HAP-1 (cell line): Measurements from ENCODE around the gene NAALADL2.
"Not testable (repeated sequence)": the region's sequence is repeated elsewhere in the genome, so short reads cannot be mapped to it uniquely, and the experiment has no call there.

Source experiments
- DNase-seq, 2 experiments: peaks; one replicate each; pipeline ENCODE4 v3.0.0-alpha.2; 2016 to 2020; ENCODE audit warnings: low spot score in 2 of 2
- H3K27me3 ChIP-seq: fragments of 250-450 bp; sonication (Bioruptor Pico); 2 replicates; pipeline ENCODE4 v1.5.1; 2020; ENCODE audit warnings: low read depth, mild to moderate bottlenecking, moderate library complexity
- H3K36me3 ChIP-seq: fragments of 250-450 bp; sonication (Bioruptor Pico); replicated peaks from 2 replicates; pipeline ENCODE4 v1.5.1; 2020; ENCODE audit warnings: mild to moderate bottlenecking
- H3K4me1 ChIP-seq: fragments of 250-450 bp; sonication (Bioruptor Pico); 2 replicates; pipeline ENCODE4 v1.5.1; 2020; ENCODE audit warnings: mild to moderate bottlenecking
- H3K4me3 ChIP-seq: fragments of 250-450 bp; sonication (Bioruptor Pico); 2 replicates; pipeline ENCODE4 v1.5.1; 2020; ENCODE audit warnings: mild to moderate bottlenecking, moderate library complexity
- H3K9me3 ChIP-seq: fragments of 250-450 bp; sonication (Bioruptor Pico); 2 replicates; pipeline ENCODE4 v1.5.1; 2020; ENCODE audit warnings: mild to moderate bottlenecking, moderate library complexity
- in situ Hi-C: fragments of 300-500 bp; cut with MboI; formaldehyde crosslinking; loops from 3 replicates; pipeline ENCODE4 v1.14.3; 2020; ENCODE audit warnings: low sequenced_read_pairs, inconsistent platforms, mixed read lengths

NAALADL2 gene

GRCh38 chr3:175082631-175083030 is 223.5 kb downstream of the NAALADL2 start:
- Histone ChIP-seq H3K27me3 (no peaks in the 10 kb centered on the region), H3K9me3 (no peaks in the 10 kb centered on the region), H3K4me3 (no peak overlapping the region), H3K4me1 (no peaks in the 10 kb centered on the region), H3K36me3 (no peaks in the 10 kb centered on the region)
- in situ Hi-C loops, result no loop called here
- no peak for DNase-seq

- not testable (repeated sequence) for H3K4me3 ChIP-seq
Observed at GRCh38 chr3:175087128-175087527, 228.0 kb downstream of the NAALADL2 start.

GRCh38 chr3:175088766-175089380 is 229.7 kb downstream of the NAALADL2 start:
- H3K4me1 ChIP-seq, result no peaks in the 10 kb centered on the region
- DNase-seq, result no peak
- H3K4me3 ChIP-seq, result no peak overlapping the region
- in situ Hi-C loops, result no loop called here
- no peaks in the 10 kb centered on the region for H3K9me3 ChIP-seq
- no peaks in the 10 kb centered on the region for H3K36me3 ChIP-seq
- H3K27me3 ChIP-seq, result no peaks in the 10 kb centered on the region

More at GRCh38 chr3:175087128-175087527, 228.0 kb downstream of the NAALADL2 start:
- H3K4me1 ChIP-seq, in situ Hi-C loops, DNase-seq, H3K27me3 ChIP-seq, H3K9me3 ChIP-seq, H3K36me3 ChIP-seq: not testable (repeated sequence)

GRCh38 chr3:175091426-175092114 is 232.4 kb downstream of the NAALADL2 start:
- Histone ChIP-seq H3K4me3 (no peak overlapping the region), H3K9me3 (no peaks in the 10 kb centered on the region), H3K27me3 (no peaks in the 10 kb centered on the region), H3K36me3 (no peaks in the 10 kb centered on the region), H3K4me1 (no peaks in the 10 kb centered on the region)
- no peak for DNase-seq
- in situ Hi-C loops, result no loop called here

- no peaks in the 10 kb centered on the region for H3K9me3 ChIP-seq
- no peak for DNase-seq
- no peaks in the 10 kb centered on the region for H3K27me3 ChIP-seq
- in situ Hi-C loops, result no loop called here
- no peak overlapping the region for H3K4me3 ChIP-seq
- H3K4me1 ChIP-seq, result no peaks in the 10 kb centered on the region
- H3K36me3 ChIP-seq, result no peaks in the 10 kb centered on the region
Observed at GRCh38 chr3:175093748-175094147, 234.6 kb downstream of the NAALADL2 start.

- no peak for DNase-seq
- H3K4me1 ChIP-seq, result no peaks in the 10 kb centered on the region
- H3K36me3 ChIP-seq, result no peaks in the 10 kb centered on the region
- H3K9me3 ChIP-seq, result no peaks in the 10 kb centered on the region
- H3K4me3 ChIP-seq, result no peak overlapping the region
- in situ Hi-C loops, result no loop called here
- H3K27me3 ChIP-seq, result no peaks in the 10 kb centered on the region
Observed at GRCh38 chr3:175094344-175094743, 235.2 kb downstream of the NAALADL2 start.

GRCh38 chr3:175098644-175099043 is 239.5 kb downstream of the NAALADL2 start:
- in situ Hi-C loops, result no loop called here
- no peaks in the 10 kb centered on the region for H3K27me3 ChIP-seq
- H3K4me3 ChIP-seq, result no peak overlapping the region
- H3K4me1 ChIP-seq, result no peaks in the 10 kb centered on the region
- H3K36me3 ChIP-seq, result no peaks in the 10 kb centered on the region
- no peak for DNase-seq
- H3K9me3 ChIP-seq, result no peaks in the 10 kb centered on the region

- H3K4me3 ChIP-seq, result no peak overlapping the region
- no peaks in the 10 kb centered on the region for H3K9me3 ChIP-seq
- no peak for DNase-seq
- H3K27me3 ChIP-seq, result no peaks in the 10 kb centered on the region
- no peaks in the 10 kb centered on the region for H3K4me1 ChIP-seq
- in situ Hi-C loops, result no loop called here
- H3K36me3 ChIP-seq, result no peaks in the 10 kb centered on the region
Observed at GRCh38 chr3:175102161-175102560, 243.0 kb downstream of the NAALADL2 start.

- no peaks in the 10 kb centered on the region for H3K36me3 ChIP-seq
Observed at GRCh38 chr3:175103298-175103697, 244.2 kb downstream of the NAALADL2 start.

GRCh38 chr3:175105066-175105465 is 245.9 kb downstream of the NAALADL2 start:
- no peak overlapping the region for H3K4me3 ChIP-seq
- no peaks in the 10 kb centered on the region for H3K27me3 ChIP-seq
- in situ Hi-C loops, result no loop called here
- no peaks in the 10 kb centered on the region for H3K9me3 ChIP-seq
- no peaks in the 10 kb centered on the region for H3K36me3 ChIP-seq
- no peaks in the 10 kb centered on the region for H3K4me1 ChIP-seq
- DNase-seq, result no peak

More at GRCh38 chr3:175103298-175103697, 244.2 kb downstream of the NAALADL2 start:
- Histone ChIP-seq H3K27me3 (no peaks in the 10 kb centered on the region), H3K4me1 (no peaks in the 10 kb centered on the region), H3K4me3 (no peak overlapping the region), H3K9me3 (no peaks in the 10 kb centered on the region)
- DNase-seq, result no peak
- in situ Hi-C loops, result no loop called here

GRCh38 chr3:175107231-175107630 is 248.1 kb downstream of the NAALADL2 start:
- no peak for DNase-seq
- in situ Hi-C loops, result no loop called here

GRCh38 chr3:175107995-175108394 is 248.9 kb downstream of the NAALADL2 start:
- Histone ChIP-seq H3K27me3 (no peaks in the 10 kb centered on the region), H3K4me1 (no peaks in the 10 kb centered on the region), H3K4me3 (no peak overlapping the region), H3K9me3 (no peaks in the 10 kb centered on the region), H3K36me3 (no peaks in the 10 kb centered on the region)
- DNase-seq, result no peak
- in situ Hi-C loops, result no loop called here

More at GRCh38 chr3:175107231-175107630, 248.1 kb downstream of the NAALADL2 start:
- H3K4me3 ChIP-seq, result no peak overlapping the region
- H3K4me1 ChIP-seq, result no peaks in the 10 kb centered on the region
- H3K27me3 ChIP-seq, result no peaks in the 10 kb centered on the region
- no peaks in the 10 kb centered on the region for H3K36me3 ChIP-seq
- H3K9me3 ChIP-seq, result no peaks in the 10 kb centered on the region

- in situ Hi-C loops, result no loop called here
Observed at GRCh38 chr3:175108613-175109151, 249.5 kb downstream of the NAALADL2 start.

GRCh38 chr3:175111036-175111435 is 251.9 kb downstream of the NAALADL2 start:
- no peak for DNase-seq
- Histone ChIP-seq H3K4me3 (no peak overlapping the region), H3K27me3 (no peaks in the 10 kb centered on the region), H3K9me3 (no peaks in the 10 kb centered on the region), H3K36me3 (no peaks in the 10 kb centered on the region), H3K4me1 (no peaks in the 10 kb centered on the region)
- in situ Hi-C loops, result no loop called here

More at GRCh38 chr3:175108613-175109151, 249.5 kb downstream of the NAALADL2 start:
- DNase-seq, result no peak
- H3K27me3 ChIP-seq, result no peaks in the 10 kb centered on the region
- no peaks in the 10 kb centered on the region for H3K9me3 ChIP-seq
- no peaks in the 10 kb centered on the region for H3K36me3 ChIP-seq
- H3K4me1 ChIP-seq, result no peaks in the 10 kb centered on the region
- no peak overlapping the region for H3K4me3 ChIP-seq
